Spleen (tissue), 11 donors: ENCODE data around the gene TERC. TPM values are rescaled to one million over a fixed set of nuclear protein-coding genes. Genes with fewer than 3 reads are reported as not detected.

ENCODE experiments used
- DNase-seq: peaks from one replicate; pipeline ENCODE4 v3.0.0-alpha.2; 2020
- H3K27ac ChIP-seq, 8 donors: fragments of 200-600 bp; sonication (generic) in 7 of 8; 1 replicate in 4 of 8; 2 replicates in 4 of 8; pipeline versions ENCODE4 v1.5.0 to v1.8.0; 2016 to 2021; ENCODE audit warnings: inconsistent platforms in 4 of 8, mild to moderate bottlenecking in 4 of 8, moderate library complexity in 1 of 8
- H3K27me3 ChIP-seq, 7 donors: fragments of 200-600 bp; sonication (generic) in 6 of 7; replicated peaks in 1 of 7; 1 replicate in 4 of 7; 2 replicates in 3 of 7; pipeline versions ENCODE4 v1.5.0 to v1.8.0; 2016 to 2021; ENCODE audit warnings: inconsistent platforms in 3 of 7, mild to moderate bottlenecking in 1 of 7
- H3K36me3 ChIP-seq, 6 donors: fragments of 200-600 bp; sonication (generic) in 5 of 6; 1 replicate in 4 of 6; 2 replicates in 2 of 6; pipeline versions ENCODE4 v1.5.0 to v1.8.0; 2016 to 2021; ENCODE audit warnings: inconsistent platforms in 2 of 6
- H3K4me1 ChIP-seq, 6 donors: fragments of 200-600 bp; sonication (generic) in 5 of 6; 1 replicate in 3 of 6; 2 replicates in 3 of 6; pipeline versions ENCODE4 v1.5.0 to v1.8.0; 2016 to 2021; ENCODE audit warnings: inconsistent platforms in 3 of 6
- H3K4me3 ChIP-seq, 8 donors: fragments of 200-600 bp; sonication (generic) in 7 of 8; 1 replicate in 4 of 8; 2 replicates in 4 of 8; pipeline versions ENCODE4 v1.5.0 to v1.8.0; 2016 to 2021; ENCODE audit warnings: inconsistent platforms in 4 of 8, mild to moderate bottlenecking in 4 of 8, moderate library complexity in 2 of 8
- H3K9me3 ChIP-seq, 8 donors: fragments of 200-600 bp; sonication (generic) in 7 of 8; 1 replicate in 4 of 8; 2 replicates in 4 of 8; pipeline versions ENCODE4 v1.5.0 to v1.8.0; 2016 to 2021; ENCODE audit warnings: inconsistent platforms in 4 of 8
- CTCF ChIP-seq, 11 experiments: fragments of 200-600 bp in 7 of 11; fragments of 450-650 bp in 4 of 11; sonication (generic) in 4 of 11; IDR thresholded peaks in 8 of 11; conservative IDR thresholded peaks in 3 of 11; 1 replicate in 7 of 11; 2 replicates in 4 of 11; pipeline versions ENCODE4 v1.4.0 to v1.8.0; 2016 to 2021; ENCODE audit warnings: antibody characterized with exemption in 11 of 11, inconsistent platforms in 4 of 11, mild to moderate bottlenecking in 1 of 11
- POLR2A ChIP-seq, 3 donors: fragments of 450-650 bp; IDR thresholded peaks; one replicate each; pipeline ENCODE4 v1.5.1; 2017; ENCODE audit warnings: antibody characterized with exemption in 3 of 3, mild to moderate bottlenecking in 1 of 3
- POLR2AphosphoS5 ChIP-seq, 3 donors: sonication (generic); formaldehyde crosslinking; IDR thresholded peaks; one replicate each; pipeline ENCODE4 v1.5.1; 2017; ENCODE audit warnings: antibody characterized with exemption in 3 of 3
- WGBS, 5 donors: extraction: QIAGEN DNeasy Blood & Tissue Kit in 3 of 5; methylation state at CpG; one replicate each; pipeline versions ENCODE4 v1.1.5 to v1.1.7; 2013 to 2018; 5-methylcytosine and 5-hydroxymethylcytosine counted together
- intact Hi-C: fragments of 100-400 bp; cut with DNase I; formaldehyde crosslinking; loops from one replicate; pipeline ENCODE4 v1.15.0; 2023; ENCODE audit warnings: low total_unique reads
- polyA plus RNA-seq, 3 donors: library from polyadenylated mRNA; stranded (reverse); fragments of 200-250 nt; gene quantifications; one replicate each; pipeline ENCODE4 v1.2.1, GENCODE V29; 2013
- total RNA-seq, 7 donors: library from RNA; depleted of rRNA in 3 of 7; stranded (reverse); fragments of >200 nt in 3 of 7; fragmentation: NEBNext Ultra II Directional in 4 of 7; extraction: Animal tissue kit (Norgen Biotek cat#: 25700) in 4 of 7; gene quantifications; one replicate each; pipeline versions ENCODE4 v1.1.0 to v1.2.1, GENCODE V29; 2016 to 2021
- donor health status: healthy with polysubstance abuse.
- donor health status: DM: no; HTN: no; CAD: no; lungs with moderate emphysema.
- donor health status: DM: no; HTN: no; CAD: no.
- donor health status: Bipolar disorder and iron deficiency.
- donor health status: healthy.
- donor health status: DM: no; HTN: no; CAD: no.
- donor health status: DM: yes; HTN: yes; CAD: no.

The TERC gene
- total and polyA plus RNA-seq, 10 donors: 0.39 to 105 (median 7.8) TPM; not detected in 2

GRCh38 chr3:169754711-169755110 is 10.1 kb downstream of the TERC start:
- H3K9me3 ChIP-seq: no peaks in the 10 kb centered on the region
- WGBS, 5 donors: 79 to 94% (median 93%) methylated on average over 3 of the region's 3 CpGs
- H3K36me3 ChIP-seq: no peaks in the 10 kb centered on the region
- peaks cover 0 to 10% (median 0%) of the 10 kb centered on the region in 7 donors for H3K27me3 ChIP-seq
- intact Hi-C loops: no loop called here
- H3K4me1 ChIP-seq: peaks cover 0 to 13% (median 0%) of the 10 kb centered on the region in 6 donors
- no peak for TF ChIP-seq POLR2AphosphoS5 (IDR thresholded peaks at IDR 0.05)
- no peak for TF ChIP-seq POLR2A (IDR thresholded peaks at IDR 0.05)
- TF ChIP-seq CTCF (IDR thresholded peaks at IDR 0.05 in 8 of 11, conservative IDR thresholded peaks at IDR 0.05 in 3 of 11): no peak
- DNase-seq: no peak
- no peak overlapping the region for H3K27ac ChIP-seq
- H3K4me3 ChIP-seq: no peak overlapping the region

- Histone ChIP-seq H3K4me3 (no peak overlapping the region), H3K4me1 (no peaks in the 10 kb centered on the region), H3K27me3 (peaks cover 0 to 30% (median 0%) of the 10 kb centered on the region in 7 donors), H3K27ac (no peak overlapping the region), H3K9me3 (no peaks in the 10 kb centered on the region), H3K36me3 (no peaks in the 10 kb centered on the region)
- 89 to 95% (median 94%) methylated on average over 2 of the region's 2 CpGs for WGBS, 5 donors
- intact Hi-C loops: no loop called here
- TF ChIP-seq POLR2A (IDR thresholded peaks at IDR 0.05) (no peak), CTCF (IDR thresholded peaks at IDR 0.05 in 8 of 11, conservative IDR thresholded peaks at IDR 0.05 in 3 of 11) (no peak), POLR2AphosphoS5 (IDR thresholded peaks at IDR 0.05) (no peak)
- no peak for DNase-seq
Observed at GRCh38 chr3:169751875-169752274, 13.0 kb downstream of the TERC start.

- Histone ChIP-seq H3K4me3 (no peak overlapping the region), H3K4me1 (no peaks in the 10 kb centered on the region), H3K36me3 (no peaks in the 10 kb centered on the region), H3K9me3 (no peaks in the 10 kb centered on the region), H3K27me3 (peaks cover 0 to 34% (median 0%) of the 10 kb centered on the region in 7 donors), H3K27ac (no peak overlapping the region)
- DNase-seq: no peak
- intact Hi-C loops: no loop called here
- TF ChIP-seq CTCF (IDR thresholded peaks at IDR 0.05 in 8 of 11, conservative IDR thresholded peaks at IDR 0.05 in 3 of 11): no peak
- no peak for TF ChIP-seq POLR2AphosphoS5 (IDR thresholded peaks at IDR 0.05)
- TF ChIP-seq POLR2A (IDR thresholded peaks at IDR 0.05): no peak
- 47 to 63% (median 54%) methylated on average over 2 of the region's 2 CpGs for WGBS, 5 donors
Observed at GRCh38 chr3:169750665-169751064, 14.2 kb downstream of the TERC start.

GRCh38 chr3:169748670-169749069 is 16.2 kb downstream of the TERC start:
- Histone ChIP-seq H3K4me1 (no peaks in the 10 kb centered on the region), H3K36me3 (no peaks in the 10 kb centered on the region), H3K27ac (no peak overlapping the region), H3K4me3 (no peak overlapping the region), H3K27me3 (peaks cover 0 to 31% (median 0%) of the 10 kb centered on the region in 7 donors), H3K9me3 (no peaks in the 10 kb centered on the region)
- TF ChIP-seq POLR2A (IDR thresholded peaks at IDR 0.05) (no peak), POLR2AphosphoS5 (IDR thresholded peaks at IDR 0.05) (no peak), CTCF (IDR thresholded peaks at IDR 0.05 in 8 of 11, conservative IDR thresholded peaks at IDR 0.05 in 3 of 11) (no peak)
- WGBS, 5 donors: 65 to 77% (median 68%) methylated on average over 3 of the region's 3 CpGs
- no peak for DNase-seq
- intact Hi-C loops: loop anchor here (10.0 kb wide), 1 partner anchor 884 kb away; no protein-coding TSS in a partner anchor
